NCI-H345 treated with DMSO at 0.1 percent for 48 hours (cell line): ENCODE data around the gene GSN.

Experiments
- DNase-seq: peaks from one replicate; lab custom pipeline; 2025; ENCODE audit not compliant: unreplicated experiment; lab: John Stamatoyannopoulos, UW

Gene GSN

DNA sequence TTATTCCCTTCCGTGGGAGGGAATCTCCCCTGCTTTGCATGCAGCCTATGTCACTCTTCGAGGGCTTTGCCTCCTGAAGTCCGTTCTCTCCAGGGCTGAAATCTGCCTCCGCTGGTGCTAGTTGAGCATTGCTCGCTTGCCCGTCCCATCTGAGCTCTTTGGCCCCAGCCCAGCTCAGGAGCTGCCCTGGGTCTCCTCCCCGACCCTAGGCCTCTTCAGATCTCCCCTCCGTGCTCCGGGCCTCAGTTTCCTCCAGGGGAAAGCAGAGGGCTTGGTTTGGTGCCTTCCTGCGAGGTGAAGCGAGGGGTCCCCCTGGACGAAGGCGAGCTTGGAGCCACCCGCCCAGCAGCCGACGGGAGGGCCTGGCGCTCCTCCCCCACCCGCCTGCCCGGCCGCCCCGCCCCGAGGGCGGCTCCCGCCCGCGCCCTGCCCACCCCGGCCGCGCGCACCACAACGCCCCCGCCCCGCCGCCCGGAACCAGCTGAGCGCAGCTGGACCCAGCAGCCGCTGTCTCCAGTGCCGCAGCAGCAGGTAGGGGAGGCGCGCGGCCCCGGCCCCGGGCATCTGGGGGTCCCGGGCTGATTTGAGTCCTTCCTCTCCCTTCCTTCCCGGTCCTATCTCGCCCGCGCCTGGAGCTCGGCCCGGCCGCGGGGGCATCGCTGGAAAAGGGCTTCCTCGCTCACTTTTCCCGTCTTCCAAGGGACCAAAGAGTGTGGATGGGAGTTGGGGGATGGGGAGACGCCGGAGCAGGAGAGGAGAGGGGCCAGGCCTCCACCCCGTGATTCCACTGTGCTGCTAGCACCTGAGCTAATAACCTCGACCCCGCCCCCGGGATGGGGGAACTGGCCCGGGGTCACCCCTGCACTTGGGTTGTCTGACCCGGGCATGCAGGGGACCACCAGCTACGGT is at the start of gene GSN:
TSS of gene GSN (plus strand) at position 474 of the 909 bp plus-strand sequence. CDS start 33,810 bp downstream, outside the sequence.
- peak; percentile 33 for DNase-seq

DNA sequence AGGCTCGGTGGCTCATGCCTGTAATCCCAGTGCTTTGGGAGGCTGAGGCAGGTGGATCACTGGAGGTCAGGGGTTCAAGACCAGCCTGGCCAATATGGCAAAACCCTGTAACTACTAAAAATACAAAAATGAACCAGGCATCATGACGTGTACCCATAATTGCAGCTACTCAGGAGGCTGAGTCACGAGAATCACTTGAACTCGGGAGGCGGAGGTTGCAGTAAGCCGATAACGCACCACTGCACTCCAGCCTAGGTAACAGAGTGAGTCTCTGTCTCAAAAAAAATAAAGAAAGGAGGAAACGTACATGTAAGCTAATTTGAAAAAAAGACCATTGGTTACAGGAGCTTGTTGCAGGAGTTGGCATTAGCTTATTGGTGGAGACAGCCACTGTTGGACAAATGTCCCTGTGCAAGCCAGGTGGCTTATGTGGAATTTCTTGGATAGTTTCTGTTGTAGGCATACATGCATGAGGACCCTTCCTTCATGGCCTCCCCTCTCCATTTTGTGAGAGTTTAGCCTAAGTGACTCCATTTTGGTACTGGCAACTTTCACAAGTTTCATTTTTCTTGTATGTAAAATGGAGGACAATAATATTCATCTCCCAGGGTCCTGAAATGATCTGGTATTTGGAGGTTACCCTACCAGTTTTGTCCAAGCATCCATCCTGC is 49.5 kb upstream of the GSN start:
- DNase-seq: no peak

DNA sequence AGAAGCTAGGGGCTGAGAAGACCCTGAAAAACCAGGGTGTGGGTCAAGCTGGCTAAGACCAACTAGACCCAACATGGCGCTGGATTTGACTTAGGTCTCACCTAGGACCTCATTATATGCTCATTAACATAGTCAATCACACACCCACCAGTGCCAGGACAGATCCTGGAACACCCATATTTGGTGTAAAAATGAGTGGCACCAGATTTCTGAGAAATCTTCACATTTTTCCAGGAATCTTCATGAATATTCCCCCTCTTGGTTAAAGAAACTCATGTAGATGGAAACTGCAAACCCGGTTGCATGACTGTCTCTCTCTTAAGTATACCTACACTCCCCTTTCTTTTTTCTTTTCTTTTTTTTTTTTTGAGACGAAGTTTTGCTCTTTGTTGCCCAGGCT is 48.4 kb upstream of the GSN start:
- DNase-seq: no peak

- DNase-seq: no peak
These were observed 46.8 kb upstream of the GSN start for GRCh38 chr9:121220996-121221663.

DNA sequence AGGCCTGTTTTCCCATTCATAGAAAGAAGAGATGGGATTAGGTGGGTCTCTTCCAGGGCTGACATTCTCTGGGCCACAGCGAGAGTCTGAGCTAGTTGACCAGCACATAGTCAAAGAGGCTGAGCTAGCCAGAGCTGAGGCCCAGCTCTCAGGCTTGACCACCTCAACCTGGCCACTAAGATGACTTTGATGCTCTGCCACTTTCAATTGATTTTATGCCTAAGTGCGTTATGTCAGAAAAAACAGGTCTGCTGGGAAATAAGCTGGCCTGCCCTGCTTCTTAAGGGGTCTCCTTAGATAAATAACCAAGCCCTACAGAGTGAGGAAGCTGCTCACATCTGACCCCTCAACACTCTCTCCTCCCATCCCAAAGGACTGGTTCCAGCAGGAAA is 46.3 kb upstream of the GSN start:
- DNase-seq: no peak

- no peak for DNase-seq
These were observed 45.3 kb upstream of the GSN start for GRCh38 chr9:121222524-121223171.

GRCh38 chr9:121225240-121225639 is 42.7 kb upstream of the GSN start:
- no peak for DNase-seq

DNA sequence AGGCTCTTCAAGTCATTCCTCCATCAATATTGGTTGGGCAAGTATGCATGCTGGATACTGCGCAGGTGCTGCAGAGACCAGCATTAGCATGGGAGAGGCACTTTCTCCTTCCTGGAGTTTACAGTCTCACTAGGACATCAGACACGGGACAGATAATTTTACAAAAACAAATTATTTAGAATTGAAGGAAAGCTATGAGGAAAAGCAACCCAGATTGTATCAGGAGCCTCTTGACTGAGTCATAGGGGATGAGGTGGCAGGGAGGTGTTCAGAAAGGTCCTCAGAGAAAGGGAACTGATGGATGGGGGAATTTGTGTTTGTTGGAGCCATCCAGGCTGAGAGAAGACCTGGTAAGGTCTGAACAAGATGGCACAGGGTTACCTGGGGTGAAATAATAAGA is 41.8 kb upstream of the GSN start:
- DNase-seq: no peak

DNA sequence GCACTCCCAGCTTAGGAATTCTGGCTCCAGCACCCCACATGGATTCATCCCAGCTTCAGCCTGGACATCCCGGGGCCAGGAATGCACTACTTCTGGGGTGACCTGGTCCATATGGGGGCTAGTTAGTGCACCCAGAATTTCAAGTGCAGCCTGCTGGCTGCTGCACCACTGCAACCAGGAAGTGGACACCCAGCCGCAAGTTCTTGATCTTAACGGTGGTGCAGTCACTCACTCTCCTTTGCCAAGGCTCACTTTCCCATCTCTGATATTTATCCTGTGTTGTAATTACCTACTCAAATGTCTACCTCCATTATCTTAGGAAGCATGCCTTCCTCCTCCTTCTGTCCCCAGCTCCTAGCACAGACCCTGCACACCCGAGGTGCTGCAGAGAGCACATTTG is 40.1 kb upstream of the GSN start:
- no peak for DNase-seq

DNA sequence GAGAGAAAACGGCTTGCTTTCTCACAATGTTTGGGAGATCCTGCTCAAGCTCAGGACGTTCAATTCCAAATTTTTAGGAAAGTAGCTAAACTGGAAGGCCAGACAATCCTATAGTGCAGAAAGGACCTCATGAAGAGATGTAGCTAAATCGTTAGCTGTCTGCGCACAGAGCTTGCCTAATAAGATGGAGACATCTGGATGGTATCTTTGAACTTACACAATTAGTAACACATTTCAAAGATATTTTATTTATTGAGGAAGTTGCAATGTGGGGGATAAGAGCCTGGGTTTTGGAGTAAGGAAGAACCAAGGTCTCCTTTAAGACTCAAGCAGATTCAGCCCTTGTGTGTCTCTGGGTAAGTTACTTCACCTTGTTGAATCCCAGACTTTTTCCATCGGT is 37.7 kb upstream of the GSN start:
- no peak for DNase-seq

- DNase-seq: no peak
These were observed 35.7 kb upstream of the GSN start for GRCh38 chr9:121232251-121232650.

DNA sequence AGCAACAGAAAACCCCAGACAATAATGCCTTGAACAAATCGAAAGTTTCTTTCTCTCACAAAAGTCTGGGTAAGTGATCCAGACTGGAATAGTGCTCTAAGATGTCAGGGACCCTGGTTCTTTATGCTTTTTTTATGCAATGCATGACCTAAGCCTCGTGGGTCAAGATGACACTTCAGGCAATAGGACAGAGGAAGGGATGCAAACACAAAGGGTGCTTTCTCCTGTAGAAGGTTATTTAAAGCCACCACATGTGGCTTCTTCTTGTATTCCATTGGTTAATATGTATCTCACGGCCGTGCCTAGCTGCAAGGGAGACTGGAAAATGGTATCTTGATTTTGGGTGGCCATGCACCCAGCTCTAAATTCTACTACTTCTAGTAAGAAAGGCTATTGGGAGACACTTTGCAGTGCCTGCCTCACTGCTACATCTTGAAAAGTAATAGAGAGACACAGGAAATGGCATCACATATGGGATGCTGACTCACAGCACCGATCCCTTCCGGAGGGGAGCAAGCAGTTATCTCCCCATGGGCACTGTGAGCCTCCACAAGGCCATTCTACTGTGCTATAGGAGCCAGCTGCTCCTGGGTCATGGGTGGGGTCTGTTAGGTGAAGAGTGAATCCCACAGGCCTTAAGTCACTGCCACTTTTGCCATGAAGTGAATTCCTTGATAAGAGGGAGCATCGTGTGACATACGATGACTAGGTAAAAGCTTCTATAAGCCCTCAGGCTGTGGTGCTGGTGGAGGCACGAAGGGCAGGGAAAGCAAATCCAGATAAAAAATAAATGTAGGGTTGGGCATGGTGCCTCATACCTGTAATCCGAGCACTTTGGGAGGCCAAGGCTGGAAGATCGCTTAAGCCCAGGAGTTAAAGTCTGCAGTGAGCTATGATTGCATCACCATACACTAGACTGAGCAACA is 33.8 kb upstream of the GSN start:
- DNase-seq: no peak

DNA sequence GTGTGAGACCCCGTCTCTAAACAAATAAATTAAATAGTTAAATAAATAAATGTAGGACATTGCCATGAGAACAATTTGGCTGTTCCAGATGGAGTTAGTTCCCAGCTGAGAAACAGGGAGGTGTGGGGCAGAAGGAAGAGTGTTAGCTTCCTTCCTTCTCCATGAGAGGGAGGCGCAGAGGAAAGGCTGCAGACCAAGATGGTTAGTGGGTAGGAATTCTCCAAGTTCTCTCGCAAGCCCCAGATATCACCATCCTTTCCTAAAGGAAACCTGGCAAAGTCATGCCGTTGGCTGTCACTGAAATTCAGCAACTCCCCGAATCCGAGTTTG is 33.2 kb upstream of the GSN start:
- no peak for DNase-seq

DNA sequence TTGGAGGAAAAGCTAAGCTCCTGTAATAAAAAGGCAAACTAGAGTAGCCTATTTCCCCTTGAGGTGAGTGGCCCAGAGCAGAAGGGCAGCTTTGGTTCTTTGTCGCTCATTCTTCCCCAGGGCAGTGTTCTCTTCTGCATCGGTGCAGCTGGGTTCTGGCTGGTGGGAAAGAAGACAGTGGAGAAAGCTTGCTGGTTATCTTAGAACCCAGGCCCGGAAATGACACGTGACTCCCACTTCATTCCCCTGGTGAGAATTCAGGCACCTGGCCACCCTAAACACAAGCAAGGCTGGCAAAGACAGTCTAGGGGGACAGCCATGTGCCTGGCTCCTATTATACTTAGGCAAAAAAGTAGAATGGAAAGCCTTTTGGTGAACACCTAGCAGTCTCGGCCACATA is 32.5 kb upstream of the GSN start:
- DNase-seq: no peak

DNA sequence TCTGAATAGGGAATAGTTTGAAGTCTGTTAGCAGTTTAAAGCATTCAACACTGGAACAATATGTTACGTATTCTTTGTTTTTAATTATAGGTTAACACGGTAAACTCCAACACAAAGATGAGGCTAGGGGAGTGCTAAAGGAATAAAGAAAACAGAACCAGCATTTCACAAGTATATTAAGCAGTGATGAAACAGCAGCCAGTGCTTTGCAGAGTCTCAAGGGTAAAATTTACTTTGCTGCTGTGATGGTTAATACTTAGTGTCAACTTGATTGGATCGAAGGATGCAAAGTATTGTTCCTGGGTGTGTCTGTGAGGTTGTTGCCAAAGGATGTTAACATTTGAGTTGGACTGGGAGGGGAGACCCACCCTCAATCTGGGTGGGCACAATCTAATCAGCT is 30.0 kb upstream of the GSN start:
- no peak for DNase-seq

GRCh38 chr9:121239071-121239470 is 28.9 kb upstream of the GSN start:
- no peak for DNase-seq

DNA sequence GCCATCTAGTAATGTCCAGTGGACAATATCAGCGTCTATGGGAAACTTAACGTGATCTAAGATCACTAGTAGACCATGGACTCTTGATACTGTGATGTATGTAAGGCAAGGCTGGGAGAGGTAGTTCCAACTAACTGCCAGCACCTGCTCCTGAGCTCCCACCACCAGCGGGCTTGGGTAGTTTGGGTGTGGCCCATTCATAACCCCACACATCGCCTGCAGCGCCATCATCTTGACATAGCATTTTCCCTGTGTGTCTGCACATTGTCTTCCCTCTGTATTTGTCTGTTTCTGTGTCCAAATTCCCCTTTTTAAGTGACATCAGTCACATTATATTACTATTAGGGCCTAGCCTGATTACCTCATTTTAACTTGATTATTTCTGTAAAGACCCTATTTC is 28.1 kb upstream of the GSN start:
- no peak for DNase-seq

- DNase-seq: no peak
These were observed 27.4 kb upstream of the GSN start for GRCh38 chr9:121240472-121241135.

DNA sequence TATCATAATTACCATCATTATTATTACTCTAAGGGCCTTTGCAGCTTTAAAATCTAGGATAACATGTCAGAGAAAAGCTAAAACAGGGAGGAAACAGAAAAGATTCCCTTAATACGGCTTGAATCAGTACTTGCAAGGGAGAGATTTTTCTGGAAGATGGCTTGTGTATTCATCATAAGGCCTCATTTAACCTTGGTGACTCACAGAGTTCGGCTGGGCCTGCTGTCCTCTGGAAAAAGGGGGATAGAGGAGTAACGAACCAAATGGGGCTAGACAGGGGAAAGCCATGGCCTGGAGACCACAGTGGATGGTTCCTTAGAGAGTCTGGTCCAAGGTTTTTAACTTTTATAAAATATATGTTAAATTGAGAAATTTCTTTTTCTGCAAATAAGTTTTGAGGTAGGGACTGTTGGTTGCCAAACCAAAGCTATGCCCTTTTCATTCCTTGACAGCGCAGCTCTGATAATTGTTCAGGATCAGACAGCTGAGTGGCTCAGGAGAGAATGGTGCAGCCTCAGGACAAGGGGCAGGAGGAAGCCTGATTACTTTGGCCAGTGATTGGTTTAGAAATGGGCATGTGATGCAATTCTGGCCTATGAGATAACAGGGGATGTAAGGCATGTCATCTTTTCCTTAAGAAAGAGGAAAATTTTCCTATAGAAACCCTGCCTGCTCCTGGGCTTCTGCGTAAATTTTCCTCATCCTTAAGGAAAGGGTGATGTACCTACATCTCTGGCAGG is 25.6 kb upstream of the GSN start:
- no peak for DNase-seq
